MM.1S (cell line): Measurements from ENCODE around the gene C14orf132.

Source experiments
- DNase-seq: peaks from one replicate; pipeline ENCODE4 v3.0.0-alpha.2; 2015
- H2AFZ ChIP-seq: fragments of 300-600 bp; sonication (generic); 2 replicates; pipeline ENCODE4 v1.6.0; 2016; ENCODE audit warnings: antibody characterized with exemption, low read length
- H3F3A ChIP-seq: fragments of 300-600 bp; sonication (generic); 2 replicates; pipeline ENCODE4 v1.6.1; 2016; ENCODE audit warnings: mild to moderate bottlenecking, antibody characterized with exemption, low read length, moderate library complexity, mixed read lengths; ENCODE audit not compliant: insufficient read depth
- H3K27ac ChIP-seq: fragments of 300-600 bp; sonication (generic); 2 replicates; pipeline ENCODE4 v1.5.1; 2016; ENCODE audit warnings: mild to moderate bottlenecking, low read length
- H3K27me3 ChIP-seq: fragments of 300-600 bp; sonication (generic); replicated peaks from 2 replicates; pipeline ENCODE4 v1.6.0; 2016; ENCODE audit warnings: low read length; ENCODE audit not compliant: insufficient read depth
- H3K36me3 ChIP-seq: fragments of 300-600 bp; sonication (generic); replicated peaks from 2 replicates; pipeline ENCODE4 v1.6.1; 2016; ENCODE audit warnings: mild to moderate bottlenecking, low read length, mixed read lengths; ENCODE audit not compliant: insufficient read depth
- H3K4me1 ChIP-seq: fragments of 300-600 bp; sonication (generic); 2 replicates; pipeline ENCODE4 v1.6.1; 2016; ENCODE audit warnings: low read length, mixed read lengths
- H3K4me2 ChIP-seq: fragments of 300-600 bp; sonication (generic); 2 replicates; pipeline ENCODE4 v1.6.0; 2016; ENCODE audit warnings: low read depth, low read length
- H3K4me3 ChIP-seq: fragments of 300-600 bp; sonication (generic); 2 replicates; pipeline ENCODE4 v1.5.1; 2016; ENCODE audit warnings: low read length, mixed read lengths
- H3K79me2 ChIP-seq: fragments of 300-600 bp; sonication (generic); 2 replicates; pipeline ENCODE4 v1.6.1; 2016; ENCODE audit warnings: mixed run types, low read length, mixed read lengths
- H3K9ac ChIP-seq: fragments of 300-600 bp; sonication (generic); 2 replicates; pipeline ENCODE4 v1.6.1; 2016; ENCODE audit warnings: low read length, mixed read lengths
- H3K9me2 ChIP-seq: fragments of 300-600 bp; sonication (generic); replicated peaks from 2 replicates; pipeline ENCODE4 v1.6.1; 2016; ENCODE audit warnings: mild to moderate bottlenecking, low read length, mixed read lengths; ENCODE audit not compliant: insufficient read depth
- H3K9me3 ChIP-seq: fragments of 300-600 bp; sonication (generic); replicated peaks from 2 replicates; pipeline ENCODE4 v1.6.1; 2016; ENCODE audit warnings: mild to moderate bottlenecking, low read length, mixed read lengths; ENCODE audit not compliant: insufficient read depth
- H4K20me1 ChIP-seq: fragments of 300-600 bp; sonication (generic); 2 replicates; pipeline ENCODE4 v1.6.1; 2016; ENCODE audit warnings: mild to moderate bottlenecking, low read length, moderate library complexity, mixed read lengths; ENCODE audit not compliant: insufficient read depth
- EZH2 ChIP-seq: fragments of 300-600 bp; sonication (generic); optimal IDR thresholded peaks from 2 replicates; pipeline ENCODE3; 2017; ENCODE audit warnings: low read depth, mild to moderate bottlenecking, antibody characterized with exemption, low read length, mixed read lengths
- EZH2phosphoT487 ChIP-seq: fragments of 300-600 bp; sonication (generic); IDR thresholded peaks from 2 replicates; pipeline ENCODE4 v1.6.1; 2018; ENCODE audit warnings: antibody characterized with exemption, low read length
- TF ChIP-seq, protein P1 (sequence below): fragments of 300-600 bp; sonication (generic); IDR thresholded peaks from 2 replicates; pipeline ENCODE4 v1.5.1; 2016; ENCODE audit warnings: antibody characterized with exemption, low read length, mixed read lengths

Gene C14orf132

GRCh38 chr14:96057738-96058137 lies 18.6 kb downstream of the C14orf132 start:
- H3K4me3 ChIP-seq: no peak overlapping the region
- H3K27me3 ChIP-seq: no peaks in the 10 kb centered on the region
- no peaks in the 10 kb centered on the region for H3K9me3 ChIP-seq
- no peak overlapping the region for H2AFZ ChIP-seq
- no peaks in the 10 kb centered on the region for H4K20me1 ChIP-seq
- no peaks in the 10 kb centered on the region for H3K36me3 ChIP-seq
- H3K27ac ChIP-seq: no peak overlapping the region
- no peak overlapping the region for H3K4me2 ChIP-seq
- H3K9ac ChIP-seq: no peak overlapping the region
- no peaks in the 10 kb centered on the region for H3K4me1 ChIP-seq
- H3K79me2 ChIP-seq: no peaks in the 10 kb centered on the region
- TF ChIP-seq, protein P1, sequence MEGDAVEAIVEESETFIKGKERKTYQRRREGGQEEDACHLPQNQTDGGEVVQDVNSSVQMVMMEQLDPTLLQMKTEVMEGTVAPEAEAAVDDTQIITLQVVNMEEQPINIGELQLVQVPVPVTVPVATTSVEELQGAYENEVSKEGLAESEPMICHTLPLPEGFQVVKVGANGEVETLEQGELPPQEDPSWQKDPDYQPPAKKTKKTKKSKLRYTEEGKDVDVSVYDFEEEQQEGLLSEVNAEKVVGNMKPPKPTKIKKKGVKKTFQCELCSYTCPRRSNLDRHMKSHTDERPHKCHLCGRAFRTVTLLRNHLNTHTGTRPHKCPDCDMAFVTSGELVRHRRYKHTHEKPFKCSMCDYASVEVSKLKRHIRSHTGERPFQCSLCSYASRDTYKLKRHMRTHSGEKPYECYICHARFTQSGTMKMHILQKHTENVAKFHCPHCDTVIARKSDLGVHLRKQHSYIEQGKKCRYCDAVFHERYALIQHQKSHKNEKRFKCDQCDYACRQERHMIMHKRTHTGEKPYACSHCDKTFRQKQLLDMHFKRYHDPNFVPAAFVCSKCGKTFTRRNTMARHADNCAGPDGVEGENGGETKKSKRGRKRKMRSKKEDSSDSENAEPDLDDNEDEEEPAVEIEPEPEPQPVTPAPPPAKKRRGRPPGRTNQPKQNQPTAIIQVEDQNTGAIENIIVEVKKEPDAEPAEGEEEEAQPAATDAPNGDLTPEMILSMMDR: no peak
- no peak for TF ChIP-seq EZH2phosphoT487
- no peak for TF ChIP-seq EZH2
- no peak for DNase-seq
- no peaks in the 10 kb centered on the region for H3K9me2 ChIP-seq
- H3F3A ChIP-seq: no peaks in the 10 kb centered on the region

GRCh38 chr14:96058576-96059200 lies 19.5 kb downstream of the C14orf132 start:
- no peaks in the 10 kb centered on the region for H4K20me1 ChIP-seq

GRCh38 chr14:96059519-96060135 lies 20.5 kb downstream of the C14orf132 start:
- no peak overlapping the region for H3K4me2 ChIP-seq
- no peak overlapping the region for H3K27ac ChIP-seq
- no peaks in the 10 kb centered on the region for H4K20me1 ChIP-seq
- no peak overlapping the region for H2AFZ ChIP-seq
- H3K79me2 ChIP-seq: no peaks in the 10 kb centered on the region
- H3F3A ChIP-seq: no peaks in the 10 kb centered on the region
- no peaks in the 10 kb centered on the region for H3K9me3 ChIP-seq
- DNase-seq: no peak
- H3K4me3 ChIP-seq: no peak overlapping the region
- no peaks in the 10 kb centered on the region for H3K36me3 ChIP-seq
- TF ChIP-seq EZH2: no peak
- TF ChIP-seq, protein P1: no peak
- TF ChIP-seq EZH2phosphoT487: no peak
- no peak overlapping the region for H3K9ac ChIP-seq
- H3K27me3 ChIP-seq: no peaks in the 10 kb centered on the region
- no peaks in the 10 kb centered on the region for H3K4me1 ChIP-seq
- H3K9me2 ChIP-seq: no peaks in the 10 kb centered on the region

More at GRCh38 chr14:96058576-96059200, 19.5 kb downstream of the C14orf132 start:
- Histone ChIP-seq H3K36me3 (no peaks in the 10 kb centered on the region), H3K9me2 (no peaks in the 10 kb centered on the region), H2AFZ (no peak overlapping the region), H3K4me3 (no peak overlapping the region), H3K9me3 (no peaks in the 10 kb centered on the region), H3K27ac (no peak overlapping the region), H3K27me3 (no peaks in the 10 kb centered on the region), H3F3A (no peaks in the 10 kb centered on the region), H3K4me2 (no peak overlapping the region), H3K4me1 (no peaks in the 10 kb centered on the region), H3K79me2 (no peaks in the 10 kb centered on the region), H3K9ac (no peak overlapping the region)
- TF ChIP-seq EZH2: no peak
- no peak for TF ChIP-seq EZH2phosphoT487
- DNase-seq: no peak
